Cardiac septum (tissue), 1 donor: ENCODE results near the gene IL1RN. TPM values are rescaled to one million over a fixed set of nuclear protein-coding genes. Genes with fewer than 3 reads are reported as not detected.

ENCODE experiments used
- DNase-seq: peaks from one replicate; pipeline ENCODE4 v3.0.0-alpha.2; 2020; ENCODE audit warnings: low spot score
- intact Hi-C: fragments of 100-400 bp; cut with DNase I; formaldehyde crosslinking; loops from one replicate; pipeline ENCODE4 v1.14.0; 2022
- total RNA-seq: library from RNA; stranded (reverse); fragmentation: NEBNext Ultra II Directional; extraction: Animal tissue kit (Norgen Biotek cat#: 25700); gene quantifications from one replicate; pipeline ENCODE4 v1.2.1, GENCODE V29; 2021
- donor health status: DM: no; HTN: no; CAD: no.

Gene IL1RN
- total RNA-seq, 1 donor from 2014 or later = 0.59 TPM

DNA sequence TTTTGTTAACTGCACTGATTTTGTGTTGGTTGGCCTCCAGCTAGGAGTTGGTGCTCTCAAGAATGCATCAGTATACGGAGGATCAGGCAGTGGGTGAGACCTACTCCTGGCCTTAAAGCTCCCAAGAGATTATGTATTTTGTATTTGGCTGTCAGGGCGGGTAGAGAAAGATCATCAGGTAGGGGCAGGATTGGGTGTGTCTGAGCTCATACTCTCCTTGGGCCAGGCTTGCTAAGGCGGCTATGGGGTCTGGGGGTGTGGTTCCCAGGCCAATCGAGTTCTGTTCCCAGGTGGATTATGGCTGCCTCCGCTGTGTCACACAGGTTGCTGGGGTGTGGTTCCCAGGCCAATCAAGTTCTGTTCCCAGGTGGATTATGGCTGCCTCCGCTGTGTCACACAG lies 28.9 kb upstream of the IL1RN start:
- DNase-seq = no peak
- intact Hi-C loops = no loop called here

DNA sequence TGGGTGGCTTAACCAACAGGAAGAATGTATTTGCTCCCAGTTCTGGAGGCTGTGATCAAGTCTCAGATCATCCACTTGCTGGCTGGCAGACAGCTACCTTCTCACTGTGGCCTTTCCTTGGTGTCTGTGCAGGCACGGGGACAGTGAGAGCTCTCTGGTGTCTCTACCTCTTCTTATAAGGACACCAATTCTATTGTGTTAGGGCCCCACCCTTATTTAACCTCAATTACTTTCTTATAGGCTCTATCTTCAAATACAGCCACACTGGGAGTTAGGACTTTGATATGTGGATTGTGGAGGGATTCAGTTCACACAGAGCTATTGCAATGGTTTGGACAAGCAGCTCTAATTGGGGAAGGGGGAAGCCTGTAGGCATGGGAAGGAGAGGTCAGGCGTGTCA lies 25.3 kb upstream of the IL1RN start:
- intact Hi-C loops = no loop called here
- no peak for DNase-seq

DNA sequence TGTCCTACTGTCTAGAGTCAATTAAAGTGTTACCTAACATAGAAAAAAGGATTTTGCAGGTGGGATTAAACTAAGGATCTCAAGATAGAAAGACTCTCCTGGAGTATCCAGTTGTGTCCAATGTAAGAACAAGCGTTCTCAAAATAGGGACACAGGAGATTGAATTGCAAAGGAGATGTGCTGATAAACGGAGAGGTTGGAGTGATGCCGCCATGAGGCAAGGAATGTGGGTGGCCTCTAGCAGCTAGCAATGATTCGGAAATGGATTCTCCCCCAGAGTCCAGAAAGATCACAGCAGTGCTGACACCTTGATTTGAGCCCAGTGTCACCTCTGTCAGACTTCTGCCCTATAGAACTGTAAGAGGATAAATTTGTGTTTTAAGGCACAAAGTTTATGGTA lies 24.1 kb upstream of the IL1RN start:
- intact Hi-C loops = no loop called here
- DNase-seq = no peak

DNA sequence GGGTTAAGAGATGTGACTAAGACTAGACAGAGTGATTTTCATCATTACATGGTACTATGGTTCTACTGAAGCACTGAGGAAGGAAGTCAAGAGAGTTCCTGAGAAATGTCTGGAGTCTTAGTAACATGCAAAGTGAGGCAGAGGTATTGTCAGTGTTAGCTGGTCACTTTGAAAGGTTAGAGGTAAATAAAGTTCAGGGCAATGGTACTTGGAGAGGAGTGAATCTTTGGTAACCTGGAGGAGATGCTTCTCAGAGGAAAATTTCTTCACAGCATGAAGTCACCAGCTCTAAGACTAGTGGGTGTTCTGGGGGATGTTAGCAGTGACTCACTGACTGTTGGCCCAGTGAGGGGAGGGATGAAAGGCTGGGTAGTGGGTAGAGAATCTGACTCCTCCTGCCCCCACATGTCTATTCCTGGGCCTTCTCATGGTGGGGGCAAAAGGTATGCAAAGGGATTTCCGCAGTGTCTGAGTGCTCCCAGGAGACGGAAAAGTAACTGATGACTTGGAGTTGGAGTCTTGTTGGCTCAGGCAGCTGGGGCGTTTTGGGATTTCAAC lies 23.3 kb upstream of the IL1RN start:
- no peak for DNase-seq
- intact Hi-C loops = no loop called here

DNA sequence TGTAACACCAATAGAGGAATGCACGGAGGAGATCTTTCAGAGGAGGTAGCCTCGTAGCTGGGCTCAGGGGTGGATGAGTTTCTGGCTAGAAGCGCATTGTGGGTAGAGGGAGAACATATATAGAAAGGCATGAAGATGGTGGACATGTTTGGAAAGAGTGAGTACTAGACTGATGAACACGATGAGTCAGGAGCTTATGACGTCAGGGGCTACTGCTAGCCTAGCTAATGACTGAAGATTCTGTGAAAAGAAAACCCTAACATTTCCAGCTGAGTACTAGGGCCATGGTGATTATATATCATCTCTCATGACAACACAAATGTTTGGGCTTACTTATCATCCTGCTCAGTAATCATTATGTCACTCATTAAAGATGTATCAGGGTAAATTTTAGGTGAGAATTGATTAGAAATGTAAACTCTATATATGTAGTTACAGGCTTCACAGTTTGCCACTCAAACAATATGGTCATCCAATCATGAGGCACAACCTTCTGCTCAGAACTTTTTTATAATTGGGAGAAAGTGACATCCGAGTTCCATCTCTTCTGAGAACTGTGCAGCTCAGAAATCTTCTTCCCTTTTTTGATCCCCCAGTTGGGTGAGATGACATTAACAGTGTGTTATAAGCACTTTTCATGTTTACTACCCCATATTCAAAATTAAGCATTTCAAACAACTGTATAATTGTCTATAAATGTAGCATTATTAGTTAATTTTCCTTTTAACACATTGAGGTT lies 22.2 kb upstream of the IL1RN start:
- intact Hi-C loops = no loop called here
- no peak for DNase-seq

DNA sequence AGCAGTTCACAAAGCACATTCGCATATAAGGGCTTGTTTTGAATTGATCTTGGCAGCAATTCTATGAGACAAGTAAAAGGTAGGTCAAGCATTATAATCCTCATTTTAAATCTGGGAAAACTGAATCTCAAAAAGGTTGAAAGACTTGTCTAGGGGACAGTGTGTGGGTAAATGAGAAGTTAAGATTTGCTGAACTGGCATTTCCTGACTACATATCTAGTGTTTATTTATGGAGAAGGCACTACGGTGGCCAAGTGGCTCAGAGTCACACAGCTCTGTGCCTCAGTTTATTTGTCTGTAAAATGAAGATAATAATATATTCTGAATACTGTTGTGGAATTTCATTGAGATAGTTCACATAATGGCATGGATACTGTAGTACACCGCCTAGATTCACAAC lies 16.3 kb upstream of the IL1RN start:
- no peak for DNase-seq

DNA sequence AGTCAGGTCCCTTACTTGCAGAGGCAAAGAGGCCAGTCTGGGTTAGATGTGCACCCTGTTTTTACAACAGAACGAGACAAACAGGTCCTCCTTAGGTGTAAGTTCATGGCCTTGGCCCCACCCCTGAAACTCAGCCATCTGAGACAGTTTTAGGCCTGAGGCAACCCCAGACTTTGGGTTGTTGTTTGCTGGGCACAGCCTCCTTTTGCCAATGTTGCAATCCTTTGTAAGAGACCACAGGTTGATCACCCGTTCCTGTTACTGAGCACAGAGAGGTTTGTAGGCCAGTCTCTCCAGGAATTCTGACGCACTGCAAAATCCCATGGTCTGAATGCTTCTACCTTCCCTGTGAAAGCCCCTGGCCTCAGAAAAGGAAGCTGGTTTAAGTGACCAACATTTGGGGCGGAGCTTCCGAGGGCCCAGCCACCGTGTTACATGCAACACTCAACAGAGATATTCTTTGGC lies 15.5 kb upstream of the IL1RN start:
- intact Hi-C loops = no loop called here
- DNase-seq = no peak

More for the DNA sequence above, 16.3 kb upstream of the IL1RN start:
- intact Hi-C loops = no loop called here

DNA sequence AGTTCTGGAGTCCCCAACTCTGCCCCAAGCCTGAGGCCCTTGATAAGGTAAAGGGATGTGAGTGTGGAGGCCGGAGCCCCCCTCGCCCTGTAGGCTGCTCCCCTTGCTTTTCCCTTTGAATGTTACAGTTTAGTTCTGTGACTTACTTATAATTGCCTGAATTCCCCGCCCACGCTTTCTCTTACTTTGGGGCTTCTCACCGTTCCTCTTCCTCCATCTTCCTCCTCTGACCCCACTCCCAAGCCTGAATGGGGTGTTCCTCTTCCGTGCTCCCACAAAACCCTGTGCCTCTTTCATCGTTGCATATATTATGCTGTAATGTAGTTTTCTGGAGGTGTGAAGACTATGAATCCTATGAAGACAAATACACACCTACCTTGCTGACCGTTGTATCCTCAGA lies 15.0 kb upstream of the IL1RN start:
- no peak for DNase-seq
- intact Hi-C loops = no loop called here

DNA sequence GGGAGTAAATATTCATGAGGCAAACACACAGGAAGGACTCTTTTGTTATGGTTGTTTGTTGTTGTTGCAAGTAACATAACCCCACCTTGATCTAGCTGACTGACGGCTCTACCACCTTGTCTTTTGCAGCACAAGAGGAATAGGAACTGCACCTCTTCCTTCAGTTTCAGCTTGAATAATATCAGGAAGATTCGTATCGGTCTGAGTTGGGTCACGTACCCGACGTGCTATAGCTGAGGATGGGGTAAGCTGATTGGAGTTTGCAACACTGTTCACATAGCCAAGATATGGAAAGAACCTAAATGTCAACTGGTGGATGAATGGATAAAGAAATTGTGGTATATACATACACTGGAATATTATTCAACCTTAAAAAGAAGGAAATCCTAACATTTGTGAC lies 14.5 kb upstream of the IL1RN start:
- intact Hi-C loops = no loop called here
- DNase-seq = no peak

DNA sequence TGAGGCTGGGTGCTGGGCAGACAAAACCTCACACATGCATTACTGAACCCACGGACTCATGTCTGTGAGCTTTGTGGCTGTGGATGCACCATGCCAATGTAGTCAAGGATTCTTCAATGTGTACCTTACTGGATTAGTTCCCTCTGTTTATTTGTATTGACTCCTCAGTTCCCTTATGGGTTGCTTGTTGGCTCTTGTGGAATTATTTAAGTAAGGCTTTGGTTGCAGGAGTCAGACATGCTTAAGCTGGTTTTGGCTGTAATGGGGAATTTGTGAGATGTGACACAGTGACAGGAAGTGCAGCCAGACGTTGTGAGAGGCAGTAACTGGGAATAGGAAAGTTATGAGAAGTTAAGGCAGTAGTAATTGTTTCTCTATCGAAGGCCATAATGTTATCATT lies 13.6 kb upstream of the IL1RN start:
- intact Hi-C loops = no loop called here
- DNase-seq = no peak

DNA sequence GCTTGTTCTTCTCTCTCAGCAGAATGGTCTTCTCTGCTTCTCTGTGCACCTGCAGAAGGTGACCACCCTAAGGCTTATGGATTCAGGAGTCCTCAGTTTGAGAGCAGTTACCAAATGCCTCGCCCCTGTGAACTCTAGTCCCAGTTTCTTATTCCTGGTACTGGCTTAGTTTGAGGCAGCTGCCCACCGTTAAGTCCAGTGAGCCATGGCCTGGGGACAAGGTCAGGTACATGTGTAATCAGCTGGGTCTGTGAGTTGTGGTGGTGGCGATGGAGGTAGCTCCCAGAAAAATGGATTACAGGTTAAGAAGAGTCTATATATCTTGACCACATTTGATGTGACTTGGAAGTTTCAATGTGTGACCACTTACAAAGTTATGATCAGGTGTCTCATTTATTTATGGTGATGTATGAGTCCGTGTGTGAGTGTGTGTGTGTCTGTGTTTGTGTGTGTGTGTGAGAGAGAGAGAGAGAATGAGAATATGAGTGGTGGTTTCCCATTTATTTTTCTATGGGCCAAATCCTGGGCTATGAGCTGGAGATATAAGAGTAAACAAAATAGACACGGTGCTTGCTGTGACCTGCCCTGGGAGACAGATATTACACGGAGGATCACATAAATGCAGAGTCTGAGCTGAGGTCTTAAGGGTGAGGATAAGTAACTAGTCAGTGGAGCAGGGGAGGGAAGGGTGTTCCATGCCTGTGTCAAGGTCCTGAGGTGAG lies 13.0 kb upstream of the IL1RN start:
- DNase-seq = no peak
- intact Hi-C loops = no loop called here

DNA sequence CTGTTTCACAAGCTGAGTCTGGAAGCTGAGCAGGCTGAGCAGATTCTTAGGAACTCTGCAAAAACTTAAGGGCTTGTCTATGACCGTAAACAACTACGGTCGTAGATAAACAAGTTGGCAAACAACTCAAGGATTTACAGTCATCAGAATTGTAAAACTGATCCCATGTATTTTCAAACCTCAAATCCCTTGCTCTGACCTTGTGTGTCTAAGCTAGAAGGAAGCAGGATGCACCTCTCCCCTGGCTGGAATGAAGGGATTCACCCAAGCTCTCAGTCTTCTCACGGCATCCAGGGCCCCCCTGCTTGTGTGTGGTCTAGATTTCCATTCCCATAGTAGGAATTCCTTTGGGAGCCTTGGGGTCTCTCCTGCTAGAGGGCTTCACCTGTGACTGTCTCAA lies 12.4 kb upstream of the IL1RN start:
- no peak for DNase-seq
- intact Hi-C loops = no loop called here

DNA sequence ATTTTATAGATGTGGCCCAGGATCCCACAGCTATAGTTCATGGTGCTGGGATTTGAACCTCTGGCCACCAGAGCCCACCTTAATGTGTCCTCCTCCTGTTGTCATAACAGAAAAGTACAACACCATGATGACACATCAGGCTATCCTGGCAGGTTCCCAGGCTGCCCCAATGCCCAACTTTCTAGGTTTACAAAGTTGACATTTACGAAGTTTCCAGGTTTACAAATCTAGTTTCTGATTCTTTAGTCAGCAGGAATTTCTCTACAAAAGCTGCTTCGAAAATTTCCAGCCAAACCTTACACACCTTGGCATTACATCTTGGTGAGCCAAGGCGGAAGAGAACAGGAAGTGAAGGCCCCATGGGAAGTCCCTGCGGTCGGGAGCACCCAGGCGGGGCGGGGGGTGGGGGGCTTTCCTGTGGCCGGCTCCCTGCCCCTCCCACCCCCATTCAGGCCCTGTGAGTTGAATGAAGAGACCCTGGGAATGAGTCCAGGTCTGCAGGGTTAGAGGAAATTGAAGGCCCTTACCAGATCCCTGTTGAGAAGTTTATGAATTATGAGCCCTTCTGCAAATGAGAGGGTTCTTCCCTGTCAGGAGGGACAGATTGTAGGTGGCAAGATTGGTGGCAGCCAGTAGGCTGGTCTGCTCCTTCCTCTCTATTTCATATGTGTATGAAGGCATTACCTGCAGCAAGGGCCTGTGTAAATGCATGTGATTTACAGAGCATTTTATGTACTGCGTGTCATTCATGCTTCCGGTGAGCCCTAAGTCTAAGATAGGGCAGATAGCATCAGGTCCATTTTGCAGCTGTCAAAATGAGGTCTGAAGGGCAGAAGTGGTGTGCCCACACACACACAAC lies 11.1 kb upstream of the IL1RN start:
- intact Hi-C loops = no loop called here
- no peak for DNase-seq

DNA sequence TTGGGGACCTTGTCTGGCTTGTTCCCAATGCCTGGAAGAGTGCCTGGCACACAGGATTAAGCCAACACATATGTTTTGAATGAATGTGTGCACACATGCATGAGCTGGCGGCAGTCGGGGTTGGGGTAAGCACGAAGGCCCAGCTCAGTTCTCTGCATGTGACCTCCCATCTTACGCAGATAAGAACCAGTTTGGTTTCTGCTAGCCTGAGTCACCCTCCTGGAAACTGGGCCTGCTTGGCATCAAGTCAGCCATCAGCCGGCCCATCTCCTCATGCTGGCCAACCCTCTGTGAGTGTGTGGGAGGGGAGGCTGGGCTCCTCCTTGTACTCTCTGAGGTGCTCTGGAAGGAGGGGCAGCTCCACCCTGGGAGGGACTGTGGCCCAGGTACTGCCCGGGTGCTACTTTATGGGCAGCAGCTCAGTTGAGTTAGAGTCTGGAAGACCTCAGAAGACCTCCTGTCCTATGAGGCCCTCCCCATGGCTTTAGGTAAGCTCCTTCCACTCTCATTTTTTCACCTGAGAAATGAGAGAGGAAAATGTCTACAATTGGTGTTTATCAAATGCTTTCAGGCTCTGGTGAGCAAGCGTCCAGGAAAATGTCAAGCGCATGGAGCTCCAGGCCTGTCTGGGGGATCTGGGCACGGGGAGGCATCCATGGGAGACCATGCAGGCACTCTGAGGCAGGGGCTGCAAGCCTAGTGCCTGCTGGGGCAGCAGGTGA lies 9.7 kb upstream of the IL1RN start:
- no peak for DNase-seq
- intact Hi-C loops = no loop called here

DNA sequence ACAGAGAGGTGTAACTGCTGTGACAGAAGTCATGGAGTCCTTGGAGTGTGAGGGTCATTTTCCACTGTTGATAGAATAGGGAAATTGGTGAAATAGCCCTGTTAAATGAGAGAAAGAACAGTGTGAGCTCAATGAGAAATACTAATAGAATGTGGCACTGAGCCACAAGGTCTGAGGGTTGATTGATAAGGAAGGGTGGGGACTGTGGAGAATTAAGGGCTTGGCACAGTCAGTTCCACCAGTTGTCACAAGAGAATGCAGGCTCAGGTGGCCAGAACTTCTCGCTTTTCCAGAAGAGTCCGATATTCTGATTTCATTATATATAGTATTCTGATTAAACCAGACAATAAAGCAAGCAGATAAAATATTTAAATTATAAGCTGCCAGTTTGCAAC lies 9.1 kb upstream of the IL1RN start:
- DNase-seq = no peak
- intact Hi-C loops = no loop called here

DNA sequence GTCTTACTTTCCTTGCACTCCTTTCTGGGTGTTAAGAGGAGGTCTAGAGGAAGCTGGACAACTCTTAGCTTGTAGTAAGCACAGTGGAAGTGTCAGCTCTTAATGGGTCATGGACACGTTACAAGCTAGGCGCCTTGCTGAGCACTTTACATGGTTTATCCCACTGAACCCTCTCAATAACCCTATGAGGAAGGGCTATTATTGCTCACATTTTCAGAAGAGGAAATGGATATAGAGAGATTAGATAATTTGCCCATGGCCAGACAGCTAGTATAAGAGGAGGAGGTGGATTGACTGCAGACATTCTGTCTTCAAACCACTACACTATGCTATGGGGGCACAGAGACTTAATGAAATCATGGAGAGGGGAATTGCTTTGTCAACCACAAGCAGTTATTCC lies 8.3 kb upstream of the IL1RN start:
- intact Hi-C loops = no loop called here
- DNase-seq = no peak

DNA sequence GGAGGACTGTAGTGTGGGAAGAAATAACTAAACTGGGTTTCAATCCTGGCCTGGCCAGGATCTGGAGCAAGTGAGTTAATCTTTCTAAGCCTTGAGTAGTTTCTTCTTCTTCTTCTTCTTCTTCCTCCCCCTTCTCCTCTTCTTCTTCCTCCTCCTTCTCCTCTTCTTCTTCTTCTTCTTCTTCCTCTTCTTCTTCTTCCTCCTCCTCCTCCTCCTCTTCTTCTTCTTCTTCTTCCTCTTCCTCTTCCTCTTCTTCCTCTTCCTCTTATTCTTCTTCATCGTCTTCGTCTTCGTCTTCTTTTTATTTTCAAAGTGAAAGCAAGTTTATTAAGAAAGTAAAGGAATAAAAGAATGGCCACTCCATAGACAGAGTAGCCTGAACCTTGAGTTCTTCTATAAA lies 6.5 kb upstream of the IL1RN start:
- DNase-seq = no peak
- intact Hi-C loops = no loop called here

DNA sequence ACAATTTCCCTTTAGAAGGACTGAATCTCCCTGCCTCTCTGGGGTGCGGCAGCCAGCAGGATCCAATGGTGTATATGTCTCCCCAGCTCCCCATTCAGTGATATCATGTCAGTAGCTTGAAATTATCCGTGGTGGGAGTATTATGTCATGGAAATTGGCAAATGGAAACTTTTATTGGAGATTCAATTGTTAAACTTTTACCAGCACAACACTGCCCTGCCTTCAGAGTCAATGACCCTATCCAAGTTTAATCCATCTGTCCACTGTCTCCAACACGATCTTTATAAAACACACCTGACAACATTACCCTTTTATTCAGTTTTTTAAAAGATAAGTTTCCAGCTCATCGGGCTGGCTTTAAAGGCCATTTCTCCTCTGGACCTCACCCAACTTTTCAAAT lies 5.0 kb upstream of the IL1RN start:
- DNase-seq = no peak
- intact Hi-C loops = no loop called here

DNA sequence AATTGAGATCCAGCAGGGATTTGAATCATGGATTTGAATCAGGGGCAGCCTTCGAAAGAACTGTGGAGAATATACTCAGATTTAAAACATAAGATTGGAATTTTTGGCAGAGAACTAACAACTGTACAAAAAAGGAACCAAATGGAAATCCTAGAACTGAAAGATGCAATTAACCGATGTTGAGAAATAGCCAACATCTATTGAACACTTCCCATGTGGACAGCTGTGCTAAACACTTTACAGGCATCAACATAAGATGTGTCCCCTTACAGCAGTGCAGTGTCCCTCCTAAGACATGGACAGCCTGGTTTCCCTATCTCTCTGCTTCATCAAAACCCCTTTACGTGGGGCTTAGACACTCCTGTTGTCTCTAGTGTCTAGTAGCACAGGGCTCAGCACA lies 3.7 kb upstream of the IL1RN start:
- no peak for DNase-seq
- intact Hi-C loops = no loop called here
